D721Med (cell line): ENCODE measurements around the gene DOCK9.

Experiments used
- DNase-seq: peaks from one replicate; pipeline ENCODE4 v3.0.0; 2011; ENCODE audit warnings: low spot score; ENCODE audit not compliant: insufficient read length
- FAIRE-seq: peaks from 2 replicates; lab custom pipeline; 2011; peaks lifted over from hg19 to GRCh38; lab: Jason Lieb, UNC
- CTCF ChIP-seq: IDR thresholded peaks from 2 replicates; pipeline ENCODE4 v1.5.1; 2012; ENCODE audit warnings: mild to moderate bottlenecking, control low read depth; ENCODE audit not compliant: insufficient read depth; ENCODE audit errors: missing control alignments

DOCK9 gene

GRCh38 chr13:98984983-98985382, 7.1 kb upstream of the DOCK9 start:
- DNase-seq (no peak), FAIRE-seq (no peak)
- no peak for TF ChIP-seq CTCF

GRCh38 chr13:98984118-98984517, 6.3 kb upstream of the DOCK9 start:
- no peak for DNase-seq
- no peak for TF ChIP-seq CTCF

GRCh38 chr13:98983182-98983581, 5.3 kb upstream of the DOCK9 start:
- DNase-seq, result no peak
- TF ChIP-seq CTCF, result no peak
- no peak for FAIRE-seq

More at GRCh38 chr13:98984118-98984517, 6.3 kb upstream of the DOCK9 start:
- FAIRE-seq, result peak; percentile 51

GRCh38 chr13:98981369-98982080, 3.7 kb upstream of the DOCK9 start:
- no peak for TF ChIP-seq CTCF
- FAIRE-seq, result no peak
- no peak for DNase-seq

- no peak for TF ChIP-seq CTCF
- DNase-seq (no peak), FAIRE-seq (no peak)
These were observed 1.3 kb upstream of the DOCK9 start for GRCh38 chr13:98979012-98979660.

- no peak for TF ChIP-seq CTCF
- no peak for FAIRE-seq
- no peak for DNase-seq
These were observed 416 bp upstream of the DOCK9 start for GRCh38 chr13:98978280-98978679.

- no peak for DNase-seq
- no peak for TF ChIP-seq CTCF
- no peak for FAIRE-seq
These were observed 923 bp downstream of the DOCK9 start for GRCh38 chr13:98976941-98977340.
